Left ventricle myocardium inferior (tissue), 1 donor: ENCODE data around the gene TMX2. TPM values are rescaled to one million over a fixed set of nuclear protein-coding genes. Genes with fewer than 3 reads are reported as not detected.

Source experiments
- DNase-seq: peaks from one replicate; pipeline ENCODE4 v3.0.0-alpha.2; 2020
- H3K27ac ChIP-seq: fragments of 200-600 bp; replicated peaks from 2 replicates; pipeline ENCODE4 v1.8.0; 2021
- H3K27me3 ChIP-seq: fragments of 200-600 bp; 2 replicates; pipeline ENCODE4 v1.8.0; 2021; ENCODE audit warnings: low read depth
- H3K36me3 ChIP-seq: fragments of 200-600 bp; 2 replicates; pipeline ENCODE4 v1.8.0; 2021
- H3K4me1 ChIP-seq: fragments of 200-600 bp; 2 replicates; pipeline ENCODE4 v1.8.0; 2021
- H3K4me3 ChIP-seq: fragments of 200-600 bp; 2 replicates; pipeline ENCODE4 v1.8.0; 2021; ENCODE audit warnings: mild to moderate bottlenecking, moderate library complexity
- H3K9me3 ChIP-seq: fragments of 200-600 bp; replicated peaks from 2 replicates; pipeline ENCODE4 v1.8.0; 2021
- intact Hi-C: fragments of 100-400 bp; cut with micrococcal nuclease; formaldehyde crosslinking; loops from one replicate; pipeline ENCODE4 v1.11.0; 2022
- total RNA-seq: library from RNA; stranded (reverse); fragmentation: NEBNext Ultra II Directional; extraction: Animal tissue kit (Norgen Biotek cat#: 25700); gene quantifications from one replicate; pipeline ENCODE4 v1.2.1, GENCODE V29; 2021
- TF ChIP-seq, protein P1 (sequence below): fragments of 200-600 bp; IDR thresholded peaks from 2 replicates; pipeline ENCODE4 v1.8.0; 2021; ENCODE audit warnings: antibody characterized with exemption, mild to moderate bottlenecking, borderline replicate concordance
- donor health status: DM: no; HTN: yes; CAD: no; lungs with severe emphysema.

Gene TMX2
- total RNA-seq, 1 donor from 2014 or later, result 64.3 TPM

DNA sequence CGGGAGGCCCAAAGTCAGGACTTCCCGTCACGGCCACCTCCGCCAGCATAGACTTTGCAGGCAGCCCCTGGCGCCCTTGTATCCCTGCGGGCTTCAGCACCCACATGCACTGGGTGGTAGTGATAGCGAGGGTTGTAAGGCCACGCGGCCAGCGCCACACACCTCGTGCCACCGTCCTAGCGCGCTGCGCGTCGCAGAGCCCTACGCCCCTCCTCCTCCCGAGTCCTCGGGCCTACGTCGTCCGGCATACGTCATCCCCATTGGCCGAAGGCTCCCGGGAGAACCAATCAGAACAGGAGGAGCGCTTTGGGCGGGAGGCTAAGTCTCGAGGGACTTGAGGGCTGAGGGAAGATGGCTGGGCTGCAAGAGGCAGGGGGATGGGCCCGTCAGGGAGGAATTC, 40.6 kb downstream of the TMX2 start:
- Histone ChIP-seq H3K4me3 (no peak overlapping the region), H3K27ac (no peak overlapping the region), H3K4me1 (peaks cover 7% of the 10 kb centered on the region), H3K27me3 (no peaks in the 10 kb centered on the region), H3K36me3 (no peaks in the 10 kb centered on the region), H3K9me3 (no peaks in the 10 kb centered on the region)
- intact Hi-C loops, result no loop called here
- DNase-seq, result no peak
- TF ChIP-seq, protein P1, sequence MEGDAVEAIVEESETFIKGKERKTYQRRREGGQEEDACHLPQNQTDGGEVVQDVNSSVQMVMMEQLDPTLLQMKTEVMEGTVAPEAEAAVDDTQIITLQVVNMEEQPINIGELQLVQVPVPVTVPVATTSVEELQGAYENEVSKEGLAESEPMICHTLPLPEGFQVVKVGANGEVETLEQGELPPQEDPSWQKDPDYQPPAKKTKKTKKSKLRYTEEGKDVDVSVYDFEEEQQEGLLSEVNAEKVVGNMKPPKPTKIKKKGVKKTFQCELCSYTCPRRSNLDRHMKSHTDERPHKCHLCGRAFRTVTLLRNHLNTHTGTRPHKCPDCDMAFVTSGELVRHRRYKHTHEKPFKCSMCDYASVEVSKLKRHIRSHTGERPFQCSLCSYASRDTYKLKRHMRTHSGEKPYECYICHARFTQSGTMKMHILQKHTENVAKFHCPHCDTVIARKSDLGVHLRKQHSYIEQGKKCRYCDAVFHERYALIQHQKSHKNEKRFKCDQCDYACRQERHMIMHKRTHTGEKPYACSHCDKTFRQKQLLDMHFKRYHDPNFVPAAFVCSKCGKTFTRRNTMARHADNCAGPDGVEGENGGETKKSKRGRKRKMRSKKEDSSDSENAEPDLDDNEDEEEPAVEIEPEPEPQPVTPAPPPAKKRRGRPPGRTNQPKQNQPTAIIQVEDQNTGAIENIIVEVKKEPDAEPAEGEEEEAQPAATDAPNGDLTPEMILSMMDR, result no peak

DNA sequence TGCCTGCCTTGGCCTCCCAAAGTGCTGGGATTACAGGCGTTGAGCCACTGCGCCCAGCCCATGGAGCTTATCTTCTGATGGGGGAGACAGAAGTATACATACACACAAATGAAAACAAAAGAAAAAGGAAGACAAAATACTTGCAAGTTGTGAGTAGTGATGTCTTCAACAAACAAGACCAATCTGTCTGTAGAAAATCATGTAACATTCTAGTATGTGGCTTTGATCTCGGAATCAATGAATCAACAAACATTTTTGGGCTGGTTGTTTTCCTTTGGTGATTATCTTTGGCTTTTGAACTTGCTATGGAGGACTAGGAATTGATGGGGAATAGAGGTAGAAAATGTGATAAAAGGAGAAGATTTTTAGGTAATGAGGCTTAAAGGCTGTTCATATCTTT, 45.8 kb downstream of the TMX2 start:
- intact Hi-C loops, result no loop called here

DNA sequence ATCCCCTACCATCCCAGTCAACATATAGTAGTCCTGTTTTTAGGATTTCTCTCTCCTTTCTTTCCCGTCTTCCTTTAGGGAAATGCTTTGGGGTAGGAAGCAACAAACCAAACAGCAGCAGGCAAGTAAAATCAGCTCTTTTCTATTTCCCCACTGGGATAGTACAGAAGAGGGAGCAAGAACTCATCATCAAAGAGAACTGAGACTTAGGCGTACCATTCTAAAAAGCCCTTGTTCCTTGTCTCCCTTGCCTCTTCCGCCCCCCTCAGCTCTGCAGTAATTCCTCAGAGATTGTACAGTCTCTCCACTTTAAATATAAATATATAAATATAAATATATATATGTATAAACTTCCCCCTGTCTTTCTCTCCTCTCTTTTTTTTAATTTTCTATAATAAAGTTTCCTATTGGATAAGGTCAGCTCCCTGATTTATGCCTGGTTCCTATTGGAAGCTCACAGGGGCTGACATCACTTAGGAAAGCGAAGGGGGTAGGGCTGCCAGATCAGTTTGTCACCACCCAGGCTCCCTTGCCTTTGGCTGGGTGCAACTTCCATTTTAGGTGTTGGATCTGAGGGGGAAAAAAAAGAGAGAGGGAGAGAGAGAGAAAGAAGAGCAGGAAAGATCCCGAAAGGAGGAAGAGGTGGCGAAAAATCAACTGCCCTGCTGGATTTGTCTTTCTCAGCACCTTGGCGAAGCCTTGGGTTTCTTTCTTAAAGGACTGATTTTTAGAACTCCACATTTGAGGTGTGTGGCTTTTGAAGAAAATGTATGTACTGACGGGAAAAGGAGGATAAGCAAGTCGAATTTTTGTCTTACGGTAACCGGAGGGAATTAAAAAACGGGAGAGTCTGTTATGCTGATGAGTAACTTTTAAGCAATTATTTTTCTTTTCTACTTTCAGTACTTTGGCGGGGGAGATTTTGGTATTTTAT, 49.2 kb downstream of the TMX2 start, which contains the start of gene CTNND1:
CTNND1 (plus strand) TSS at position 502 of the 934 bp plus-strand sequence. CDS start 29,677 bp downstream, outside the sequence.
- Histone ChIP-seq H3K4me1 (peaks cover 38% of the 10 kb centered on the region), H3K9me3 (no peaks in the 10 kb centered on the region), H3K27me3 (no peaks in the 10 kb centered on the region), H3K36me3 (no peaks in the 10 kb centered on the region), H3K4me3 (peak within 1 kb of the TSS; percentile 80), H3K27ac (peak within 1 kb of the TSS; percentile 94)
- DNase-seq, result peak; percentile 84
- TF ChIP-seq, protein P1, result no peak
- intact Hi-C loops, result loop anchor here (5.0 kb wide), 1 partner anchor 36 kb away; no protein-coding TSS in a partner anchor

More for the DNA sequence above, 45.8 kb downstream of the TMX2 start:
- peaks cover 9% of the 10 kb centered on the region for H3K4me1 ChIP-seq
- no peak for DNase-seq
- TF ChIP-seq, protein P1, result no peak
- no peaks in the 10 kb centered on the region for H3K27me3 ChIP-seq
- no peak overlapping the region for H3K27ac ChIP-seq
- H3K4me3 ChIP-seq, result no peak overlapping the region
- H3K36me3 ChIP-seq, result no peaks in the 10 kb centered on the region
- H3K9me3 ChIP-seq, result no peaks in the 10 kb centered on the region

DNA sequence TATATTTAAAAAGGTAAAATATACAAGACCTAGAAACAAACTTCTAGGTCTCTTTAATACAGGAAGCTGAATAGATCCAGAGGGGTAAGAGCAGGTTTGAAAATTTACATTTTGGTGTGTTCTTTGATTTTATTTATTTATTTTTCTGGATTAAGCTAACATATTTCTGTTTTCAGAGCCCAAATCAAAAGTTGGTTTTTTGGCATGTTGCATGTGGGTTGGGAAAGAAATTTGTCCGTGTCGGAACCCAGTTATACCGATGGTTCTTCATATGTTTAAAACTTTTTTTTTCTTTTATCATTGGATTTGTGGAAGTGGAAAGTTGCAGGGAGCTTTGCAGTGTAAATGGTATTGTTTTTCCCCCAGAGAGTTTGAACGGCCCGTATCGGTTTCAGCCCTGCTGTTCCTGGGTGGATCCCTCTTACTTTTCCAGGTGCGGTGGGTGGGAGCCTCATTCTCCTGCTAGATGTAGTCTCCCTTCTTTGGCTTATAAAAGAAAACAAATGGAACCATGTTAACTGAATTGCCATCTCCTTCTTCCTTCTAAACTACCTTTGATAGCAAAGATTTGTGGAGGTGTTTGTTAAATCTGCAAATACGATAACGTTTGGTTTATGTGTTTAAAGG, 50.0 kb downstream of the TMX2 start:
- no peaks in the 10 kb centered on the region for H3K36me3 ChIP-seq

DNA sequence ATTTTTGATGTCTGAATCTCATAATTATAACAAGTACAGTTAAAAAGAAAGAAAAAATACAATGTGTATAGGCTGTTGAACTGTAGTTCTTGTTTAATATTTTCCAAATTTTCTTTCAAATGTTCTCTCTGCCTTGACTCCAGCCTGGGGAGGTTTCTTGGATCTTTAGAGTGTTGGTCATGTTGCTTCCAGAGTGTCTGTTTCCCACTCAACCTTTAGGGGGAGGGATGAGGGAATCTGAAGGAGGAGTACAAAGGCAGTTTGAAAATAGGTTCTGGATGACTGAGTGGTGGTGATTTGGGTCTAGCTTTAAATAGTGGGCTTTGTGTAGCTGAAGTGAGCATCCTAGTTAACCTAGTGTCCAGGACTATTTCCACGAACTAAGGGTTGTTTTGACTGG, 51.2 kb downstream of the TMX2 start:
- DNase-seq, result no peak
- Histone ChIP-seq H3K4me3 (peak overlapping the region; percentile 80), H3K27me3 (no peaks in the 10 kb centered on the region), H3K36me3 (no peaks in the 10 kb centered on the region), H3K9me3 (no peaks in the 10 kb centered on the region), H3K4me1 (peaks cover 58% of the 10 kb centered on the region), H3K27ac (peak overlapping the region; percentile 94)
- intact Hi-C loops, result loop anchor here (5.0 kb wide), 1 partner anchor 34 kb away; no protein-coding TSS in a partner anchor
- TF ChIP-seq, protein P1, result peak; percentile 52

More for the DNA sequence above, 50.0 kb downstream of the TMX2 start:
- TF ChIP-seq, protein P1, result no peak
- intact Hi-C loops, result loop anchor here (5.0 kb wide), 1 partner anchor 35 kb away; no protein-coding TSS in a partner anchor
- H3K9me3 ChIP-seq, result no peaks in the 10 kb centered on the region
- peak overlapping the region; percentile 94 for H3K27ac ChIP-seq
- peak overlapping the region; percentile 80 for H3K4me3 ChIP-seq
- peaks cover 46% of the 10 kb centered on the region for H3K4me1 ChIP-seq
- DNase-seq, result no peak
- H3K27me3 ChIP-seq, result no peaks in the 10 kb centered on the region
